ENCODE measurements around the gene VWA2.

DNA sequence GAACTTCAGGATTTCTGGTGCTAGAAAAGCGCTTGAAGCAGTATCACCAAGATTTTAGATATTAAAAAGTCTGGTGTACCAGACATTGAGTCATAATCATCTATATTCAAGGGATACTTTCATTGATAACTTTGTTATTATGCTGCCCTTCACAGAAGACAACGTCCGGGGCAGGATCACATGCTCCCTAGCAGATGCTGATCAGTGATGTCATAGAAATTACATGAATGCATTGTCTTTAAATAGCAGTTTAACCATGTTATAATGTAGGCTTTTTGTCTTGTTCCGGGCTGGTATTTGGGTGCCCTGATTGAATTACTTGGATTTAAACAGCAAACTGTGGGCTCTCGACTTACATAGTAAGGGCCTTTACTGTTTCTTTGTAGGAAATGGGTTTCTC, 54.0 kb downstream of the VWA2 start:
- TF ChIP-seq POLR2AphosphoS5 (IDR thresholded peaks at IDR 0.05; ENCODE audit: borderline replicate concordance, low read depth, low read length) (no peak), EZH2 (IDR thresholded peaks at IDR 0.05) (no peak), FOXP2 (optimal IDR thresholded peaks at IDR 0.05; ENCODE audit: control extremely low read depth, extremely low read length, insufficient read depth) (no peak)
